Peyer's patch (tissue), 4 donors: Measurements from ENCODE around the gene BCL2L14.

Experiments used
- POLR2A ChIP-seq, 2 donors: fragments of 450-650 bp; IDR thresholded peaks; one replicate each; pipeline ENCODE4 v1.5.1; 2017; ENCODE audit warnings: antibody characterized with exemption in 2 of 2, mild to moderate bottlenecking in 2 of 2, moderate library complexity in 2 of 2
- TF ChIP-seq, protein P1 (sequence below), 6 experiments: fragments of 450-650 bp in 4 of 6; fragments of 200-600 bp in 2 of 6; sonication (generic) in 1 of 6; IDR thresholded peaks; one replicate each; pipeline ENCODE4 v1.5.1; 2017 to 2019; ENCODE audit warnings: antibody characterized with exemption in 6 of 6, mild to moderate bottlenecking in 3 of 6, moderate library complexity in 1 of 6

DNA sequence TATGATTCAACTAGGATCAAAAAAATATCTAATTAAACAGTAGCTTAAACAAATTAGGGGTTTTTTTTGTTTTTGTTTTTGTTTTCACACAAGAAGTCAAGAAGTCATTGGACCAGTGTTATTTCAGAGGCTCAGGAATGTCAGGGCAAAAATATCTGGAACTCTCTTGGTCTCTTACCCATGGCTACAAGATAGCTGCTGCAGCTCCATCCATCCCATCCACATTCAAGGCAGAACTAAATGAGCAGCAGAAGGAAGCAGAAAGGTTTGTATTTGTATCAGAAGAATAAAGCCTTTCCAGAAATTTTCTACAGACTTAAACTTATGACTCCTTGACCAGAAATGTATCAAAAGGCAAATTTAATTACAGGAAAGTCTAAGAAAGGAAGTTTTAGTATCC lies 33.8 kb upstream of the BCL2L14 start:
- TF ChIP-seq, protein P1, sequence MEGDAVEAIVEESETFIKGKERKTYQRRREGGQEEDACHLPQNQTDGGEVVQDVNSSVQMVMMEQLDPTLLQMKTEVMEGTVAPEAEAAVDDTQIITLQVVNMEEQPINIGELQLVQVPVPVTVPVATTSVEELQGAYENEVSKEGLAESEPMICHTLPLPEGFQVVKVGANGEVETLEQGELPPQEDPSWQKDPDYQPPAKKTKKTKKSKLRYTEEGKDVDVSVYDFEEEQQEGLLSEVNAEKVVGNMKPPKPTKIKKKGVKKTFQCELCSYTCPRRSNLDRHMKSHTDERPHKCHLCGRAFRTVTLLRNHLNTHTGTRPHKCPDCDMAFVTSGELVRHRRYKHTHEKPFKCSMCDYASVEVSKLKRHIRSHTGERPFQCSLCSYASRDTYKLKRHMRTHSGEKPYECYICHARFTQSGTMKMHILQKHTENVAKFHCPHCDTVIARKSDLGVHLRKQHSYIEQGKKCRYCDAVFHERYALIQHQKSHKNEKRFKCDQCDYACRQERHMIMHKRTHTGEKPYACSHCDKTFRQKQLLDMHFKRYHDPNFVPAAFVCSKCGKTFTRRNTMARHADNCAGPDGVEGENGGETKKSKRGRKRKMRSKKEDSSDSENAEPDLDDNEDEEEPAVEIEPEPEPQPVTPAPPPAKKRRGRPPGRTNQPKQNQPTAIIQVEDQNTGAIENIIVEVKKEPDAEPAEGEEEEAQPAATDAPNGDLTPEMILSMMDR (IDR thresholded peaks at IDR 0.05) = no peak
- no peak for TF ChIP-seq POLR2A (IDR thresholded peaks at IDR 0.05)
